Ishikawa (cell line): Measurements from ENCODE around the gene LRRC14B.

ENCODE experiments used
- CEBPB ChIP-seq: IDR thresholded peaks from 2 replicates; pipeline ENCODE4 v1.6.1; 2012
- TCF12 ChIP-seq: IDR thresholded peaks from 2 replicates; pipeline ENCODE4 v1.6.1; 2012; ENCODE audit warnings: low read depth

- no peak for TF ChIP-seq CEBPB
- no peak for TF ChIP-seq TCF12
These were observed 15.1 kb downstream of the LRRC14B start for GRCh38 chr5:206406-206805.
